NCI-H2081 (cell line): ENCODE measurements around the gene UBE2J2.

Experiments
- DNase-seq, 2 experiments: peaks; one replicate each; lab custom pipeline; 2025; lab: John Stamatoyannopoulos, UW

Gene UBE2J2

DNA sequence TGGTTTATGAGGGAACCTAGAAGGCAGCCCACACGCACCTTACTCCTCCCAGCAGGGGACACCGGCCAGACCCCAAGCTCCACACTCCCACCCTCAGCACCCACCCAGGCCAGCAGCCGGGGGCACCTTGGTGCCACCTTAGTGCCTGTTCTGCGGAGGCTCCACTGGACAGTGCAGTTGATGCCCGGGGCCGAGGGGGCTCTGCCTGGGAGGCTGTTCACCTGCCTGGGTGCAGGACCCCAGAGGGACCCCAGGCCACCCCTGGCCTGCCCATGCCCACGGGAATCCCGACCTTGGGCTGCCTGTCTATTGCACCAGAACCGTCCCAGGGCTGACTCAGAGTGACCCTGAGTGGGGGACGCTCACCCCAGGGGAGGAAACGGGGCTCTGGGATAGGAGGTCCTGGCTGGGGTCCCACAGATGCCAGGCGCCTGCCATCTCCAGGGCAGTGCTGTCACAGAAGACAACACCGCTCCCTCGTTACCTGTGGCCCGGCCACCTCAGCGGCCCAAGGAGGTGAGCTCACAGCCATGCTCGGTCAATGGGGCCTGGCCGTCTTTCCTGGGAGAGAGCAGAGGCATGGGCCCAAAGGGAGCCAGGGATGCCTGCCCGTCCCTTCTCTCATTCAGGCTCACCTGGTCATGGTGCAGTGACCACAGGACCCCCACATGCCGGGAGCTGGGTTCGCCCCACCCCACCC is 7.3 kb upstream of the UBE2J2 start:
- no peak for DNase-seq

DNA sequence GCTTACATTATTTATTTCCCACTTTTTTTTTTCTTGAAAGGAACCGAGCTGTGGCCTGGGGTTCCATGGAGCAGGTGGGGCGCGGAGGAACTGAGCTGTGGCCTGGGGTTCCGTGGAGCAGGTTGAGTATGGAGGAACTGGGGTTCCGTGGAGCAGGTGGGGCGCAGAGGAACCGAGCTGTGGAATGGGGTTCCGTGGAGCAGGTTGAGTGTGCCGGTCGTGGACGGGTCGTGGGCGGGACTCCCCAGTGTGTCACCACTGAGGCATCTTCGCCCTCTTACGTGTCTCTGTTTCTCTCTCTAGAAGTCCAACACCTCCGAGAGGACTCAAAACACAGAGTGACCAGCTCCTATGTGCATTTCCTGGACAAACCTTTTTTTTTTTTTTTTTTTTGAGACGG is 5.4 kb upstream of the UBE2J2 start:
- no peak for DNase-seq

DNA sequence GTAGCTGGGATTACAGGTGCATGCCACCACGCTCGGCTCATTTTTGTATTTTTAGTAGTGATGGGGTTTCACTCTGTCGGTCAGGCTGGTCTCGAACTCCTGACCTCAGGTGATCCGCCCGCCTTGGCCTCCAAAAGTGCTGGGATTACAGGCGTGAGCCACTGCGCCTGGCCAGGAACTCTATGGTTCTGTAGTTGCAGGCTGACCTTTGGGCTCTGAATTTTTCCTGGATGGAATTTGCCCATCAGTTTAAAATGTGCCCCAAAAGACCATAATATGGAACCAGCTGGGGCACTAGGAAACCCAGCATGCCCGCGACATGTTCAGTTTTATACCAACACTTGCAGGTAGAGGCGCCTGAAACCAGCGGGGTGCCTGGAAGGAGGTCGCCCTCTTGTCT is 5.0 kb upstream of the UBE2J2 start:
- no peak for DNase-seq

DNA sequence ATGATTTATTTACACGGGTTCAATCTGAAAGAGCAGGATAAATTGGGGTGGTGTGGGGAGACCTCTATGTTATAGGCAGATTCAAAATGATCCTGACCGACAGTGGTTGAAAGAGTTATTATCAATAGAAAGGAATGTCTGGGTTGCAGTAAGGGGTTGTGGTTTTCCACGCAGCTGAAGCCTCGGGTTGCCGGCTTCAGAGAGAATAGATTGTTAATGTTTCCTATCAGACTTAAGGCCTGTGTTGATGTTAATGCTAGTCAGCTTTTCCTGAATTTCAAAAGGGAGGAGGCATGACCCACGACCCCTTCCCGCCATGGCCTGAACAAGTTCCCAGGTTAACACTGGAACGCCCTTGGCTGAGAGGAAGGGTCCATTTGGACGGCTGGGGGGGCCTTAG is 2.2 kb upstream of the UBE2J2 start:
- no peak for DNase-seq

DNA sequence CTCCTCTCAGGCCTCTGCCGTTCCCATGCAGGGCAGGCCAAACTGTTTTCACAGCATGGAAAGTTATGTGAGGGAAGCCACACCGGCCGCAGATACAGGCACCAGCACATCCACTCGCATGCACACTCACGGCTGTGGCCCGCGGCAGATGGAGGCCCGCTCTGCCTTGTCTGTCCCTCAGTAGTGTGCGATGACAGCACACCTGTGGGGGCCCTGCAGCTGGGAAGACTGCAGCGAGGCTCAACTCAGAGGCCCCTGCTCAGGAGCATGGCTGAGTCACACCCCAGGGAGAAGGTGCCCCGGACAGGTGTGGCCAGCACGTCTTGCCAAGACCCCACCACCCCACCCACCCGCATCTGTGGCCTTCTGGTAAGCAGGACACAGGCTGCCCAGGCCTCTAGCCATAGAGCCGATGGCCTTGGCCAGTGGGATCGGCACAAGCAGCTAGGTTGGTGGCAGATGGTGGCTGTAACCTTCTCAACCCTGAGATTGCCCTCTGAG is 1.3 kb upstream of the UBE2J2 start:
- DNase-seq: no peak

DNA sequence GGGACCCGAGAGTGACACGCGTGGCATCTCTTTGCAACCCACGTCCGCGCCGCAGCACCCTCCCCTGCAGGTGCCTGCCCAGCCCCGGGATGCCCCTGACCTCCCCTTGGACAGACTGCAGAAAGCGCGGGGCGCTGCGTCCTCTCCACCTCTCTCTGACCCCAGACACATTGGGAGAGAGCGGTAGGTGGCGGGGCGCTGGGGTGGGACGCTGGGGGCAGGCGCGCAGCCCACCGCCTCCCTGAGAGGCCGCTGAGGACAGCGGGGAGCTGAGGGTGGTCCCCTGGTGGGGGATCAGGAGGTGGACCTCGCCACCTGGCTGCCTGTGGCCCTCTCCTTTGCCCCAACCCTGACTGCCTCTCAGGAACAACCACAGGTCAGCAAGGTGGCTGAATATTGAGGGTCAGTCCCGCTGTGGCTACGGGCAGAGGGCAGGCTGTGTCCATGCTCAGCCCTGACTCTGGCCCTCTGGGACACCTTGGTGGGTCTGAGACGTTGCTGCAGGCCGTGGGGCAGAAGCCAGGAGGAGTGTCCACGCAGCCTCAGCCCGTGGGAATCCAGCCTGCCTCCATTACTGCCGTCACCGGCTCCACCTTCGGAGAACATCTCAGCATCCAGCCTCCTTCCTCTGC is 761 bp upstream of the UBE2J2 start:
- no peak for DNase-seq

DNA sequence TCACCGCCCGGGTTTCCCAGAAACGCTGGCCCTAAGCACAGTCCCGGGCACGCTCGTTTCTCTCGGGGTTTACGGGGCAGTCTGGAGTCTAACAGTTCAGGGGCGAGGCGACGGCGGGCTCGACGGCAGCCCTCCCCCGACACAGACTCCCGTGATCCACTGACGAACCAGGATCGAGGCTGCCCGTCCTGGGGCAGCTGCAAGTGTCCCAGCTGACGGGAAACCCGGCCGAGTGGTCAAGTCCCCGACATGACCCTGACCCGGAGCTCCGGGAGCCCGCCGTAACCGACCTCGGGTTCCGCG is 494 bp downstream of the UBE2J2 start:
- no peak for DNase-seq

DNA sequence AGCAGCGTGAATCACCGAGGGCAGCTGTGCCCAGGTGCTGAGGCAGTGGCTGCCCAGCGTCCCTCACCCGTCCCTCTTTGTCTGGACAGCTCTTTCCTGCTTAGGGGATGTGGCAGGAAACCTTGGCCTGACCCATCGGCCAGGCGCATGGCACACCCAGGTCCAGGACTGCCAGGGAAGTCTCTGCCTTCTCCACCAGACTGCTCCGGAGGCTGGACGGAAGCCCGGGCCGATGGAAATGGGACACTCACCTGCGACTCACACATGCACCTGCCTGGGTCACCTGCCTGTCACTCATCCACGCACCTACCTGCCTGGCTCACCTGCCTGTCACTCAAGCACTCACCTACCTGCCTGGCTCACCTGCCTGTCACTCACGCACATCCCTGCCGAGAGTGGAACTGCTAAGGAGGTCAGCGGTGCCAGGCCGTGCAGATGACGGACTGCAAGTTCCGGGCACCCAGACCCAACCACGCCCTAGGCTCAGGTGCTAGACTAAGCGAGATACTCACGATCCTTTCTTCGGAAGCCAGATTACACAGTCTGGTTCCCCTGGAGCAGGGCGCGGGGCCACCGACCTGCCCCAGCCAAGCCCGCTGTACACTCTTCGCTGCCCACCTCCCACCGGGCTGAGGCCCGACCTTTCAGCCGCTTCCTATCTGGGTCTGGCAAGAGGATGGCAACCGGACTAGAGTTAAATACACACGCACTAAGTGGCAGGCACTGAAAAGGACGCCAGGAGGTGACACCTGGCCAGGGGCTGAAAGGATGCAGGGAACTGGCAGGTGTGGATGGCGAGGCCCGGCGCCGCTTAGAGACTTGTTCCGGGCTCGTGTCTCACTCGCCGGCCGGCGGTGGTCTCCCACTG is 1.1 kb downstream of the UBE2J2 start:
- peak in 1 of 2 experiments; percentile 40 for DNase-seq

DNA sequence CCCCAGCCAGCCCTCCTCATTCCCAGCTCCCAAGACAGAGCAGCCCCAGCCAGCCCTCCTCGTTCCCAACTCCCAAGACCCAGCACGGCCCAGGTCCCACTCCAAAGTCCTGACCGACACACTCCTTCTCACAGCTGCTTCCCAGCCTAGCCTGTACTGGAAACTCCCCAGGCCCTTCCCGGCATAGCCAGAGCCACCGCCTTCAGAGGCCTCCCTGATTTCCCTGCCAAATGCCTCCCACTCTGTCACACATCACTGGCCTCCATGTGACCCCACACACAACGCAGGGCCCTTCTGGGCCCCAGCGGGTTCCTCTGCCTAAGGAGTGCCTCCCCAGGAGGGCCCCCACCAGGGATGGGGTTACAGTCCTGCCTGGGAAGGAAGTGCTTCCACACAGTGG is 2.8 kb downstream of the UBE2J2 start:
- no peak for DNase-seq

DNA sequence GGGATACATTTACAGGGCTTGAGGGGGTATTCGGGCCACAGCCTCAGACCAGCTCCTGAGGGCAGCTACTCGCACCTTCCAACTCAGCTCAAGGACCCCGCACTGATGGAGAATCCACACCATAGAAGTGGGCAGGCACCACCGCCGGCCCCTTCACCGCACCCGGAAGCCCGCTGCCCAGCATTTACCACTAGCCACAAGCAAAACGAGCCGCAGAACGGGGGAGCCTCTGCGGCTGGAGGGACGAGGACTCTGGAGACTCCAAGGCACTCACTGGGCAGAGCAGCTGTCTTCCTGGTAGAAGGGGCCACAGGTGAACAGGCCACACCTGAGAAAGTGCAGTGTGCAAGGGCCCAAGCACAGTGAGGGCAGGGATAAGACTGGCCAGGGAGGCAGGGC is 5.4 kb downstream of the UBE2J2 start:
- no peak for DNase-seq

DNA sequence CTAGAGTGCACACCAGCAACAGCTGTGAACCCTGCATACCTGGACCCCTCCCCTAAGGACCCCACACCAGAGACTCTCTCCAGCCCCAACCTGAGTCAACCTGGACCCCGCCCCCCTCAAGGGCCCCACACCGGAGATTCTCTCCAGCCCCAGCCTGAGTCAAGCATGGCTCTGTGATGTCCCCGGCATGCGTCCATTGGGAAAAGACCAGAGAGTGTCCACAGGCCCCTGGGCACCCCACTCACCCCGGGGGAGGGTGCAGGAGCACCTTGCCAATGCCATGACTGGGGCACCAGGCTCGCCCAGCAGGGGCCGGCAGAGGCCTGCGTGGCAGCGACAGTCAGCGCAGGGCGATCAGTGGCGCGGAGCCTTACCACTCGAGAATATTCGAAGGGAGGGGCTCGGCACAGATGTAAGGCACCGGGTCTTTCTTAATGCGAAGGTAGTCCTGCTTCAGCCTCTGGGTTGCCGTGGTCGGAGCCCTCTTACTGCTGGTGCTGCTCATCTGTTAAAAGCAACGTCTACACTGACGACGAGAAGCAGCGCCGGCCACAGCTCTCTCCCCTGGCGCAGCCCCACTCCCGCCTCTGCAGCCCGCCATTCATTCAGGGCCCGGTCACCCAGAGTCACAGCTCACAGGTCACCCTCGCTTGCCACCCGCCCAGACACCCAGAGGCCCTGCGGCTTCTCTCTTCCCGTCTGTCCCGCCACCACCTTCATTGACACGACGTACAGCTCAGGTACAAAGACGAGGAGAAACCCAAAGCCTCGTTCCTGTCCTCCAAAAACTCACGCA is 6.0 kb downstream of the UBE2J2 start:
- DNase-seq: no peak

DNA sequence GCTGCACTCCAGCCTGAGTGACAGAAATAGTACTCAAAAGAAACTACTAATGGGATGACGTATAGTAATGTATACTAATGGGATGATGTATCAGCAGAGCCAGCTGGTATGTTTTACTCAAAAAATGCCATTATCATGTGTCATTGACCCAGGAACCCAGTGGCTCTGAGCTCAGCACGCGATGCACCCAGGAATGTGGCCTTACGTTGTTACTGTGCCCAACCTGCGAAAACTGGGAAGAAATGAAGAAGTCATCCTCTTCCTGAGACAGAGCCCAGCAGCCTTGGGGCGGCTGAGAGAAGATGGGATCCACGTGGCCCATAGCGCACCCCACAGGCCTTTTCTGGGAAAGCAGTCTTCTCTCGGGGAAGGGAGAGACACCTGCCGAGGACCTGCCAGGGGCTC is 8.8 kb downstream of the UBE2J2 start:
- DNase-seq: no peak

DNA sequence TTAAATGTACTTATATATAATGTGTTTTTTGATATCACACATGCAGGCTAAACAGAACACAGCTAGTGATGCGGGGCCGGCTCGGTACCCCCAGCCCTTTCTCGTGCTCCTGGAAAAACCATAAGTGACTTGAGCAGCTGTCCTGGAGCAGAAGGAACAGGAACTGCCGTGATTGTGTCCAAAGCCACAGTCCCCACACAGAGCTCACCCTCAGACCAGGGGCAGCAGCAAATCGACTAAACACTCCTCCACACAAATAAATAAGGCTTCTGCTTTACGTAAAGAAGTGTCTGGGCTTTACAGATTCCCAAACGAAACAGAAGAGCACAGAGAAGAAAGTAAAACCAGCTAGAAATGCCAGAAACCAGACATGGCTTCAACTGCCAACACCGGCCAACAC is 9.6 kb downstream of the UBE2J2 start:
- DNase-seq: no peak

DNA sequence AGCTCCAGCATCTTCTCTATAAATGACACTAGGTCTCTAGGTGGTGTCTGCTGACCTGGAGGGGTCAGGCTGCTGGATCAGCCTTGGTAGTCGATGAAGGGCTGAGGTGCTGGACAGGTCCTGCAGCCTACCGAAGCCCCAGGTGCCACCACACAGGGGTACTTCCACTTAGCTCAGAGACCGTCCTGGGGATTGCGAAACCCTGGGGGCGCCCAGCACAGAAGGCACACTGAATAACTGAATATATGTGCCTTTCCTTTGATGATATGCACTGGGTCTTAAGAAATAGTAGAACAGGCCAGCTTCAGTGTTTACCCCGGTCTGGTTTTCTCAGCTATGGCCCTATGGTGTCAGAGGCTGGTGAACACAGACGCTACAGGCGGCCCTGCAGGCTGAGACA is 10.9 kb downstream of the UBE2J2 start:
- no peak for DNase-seq

DNA sequence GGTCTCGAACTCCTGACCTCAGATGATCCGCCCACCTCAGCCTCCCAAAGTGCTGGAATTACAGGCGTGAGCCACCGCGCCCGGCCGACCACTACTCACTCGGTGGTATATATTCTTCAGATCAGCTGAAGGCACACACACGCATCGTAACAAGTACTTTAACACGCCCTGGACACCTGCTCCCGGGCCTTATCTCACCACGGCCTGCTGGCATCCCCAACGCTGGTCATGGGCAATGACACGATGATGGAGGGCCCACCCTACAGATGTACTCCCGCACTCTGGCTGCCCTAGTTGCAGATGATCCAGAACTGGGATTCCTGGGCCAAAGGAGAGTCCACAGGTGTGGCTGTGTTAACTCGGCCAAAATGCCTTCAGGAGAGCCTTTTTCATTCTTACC is 11.6 kb downstream of the UBE2J2 start:
- no peak for DNase-seq

DNA sequence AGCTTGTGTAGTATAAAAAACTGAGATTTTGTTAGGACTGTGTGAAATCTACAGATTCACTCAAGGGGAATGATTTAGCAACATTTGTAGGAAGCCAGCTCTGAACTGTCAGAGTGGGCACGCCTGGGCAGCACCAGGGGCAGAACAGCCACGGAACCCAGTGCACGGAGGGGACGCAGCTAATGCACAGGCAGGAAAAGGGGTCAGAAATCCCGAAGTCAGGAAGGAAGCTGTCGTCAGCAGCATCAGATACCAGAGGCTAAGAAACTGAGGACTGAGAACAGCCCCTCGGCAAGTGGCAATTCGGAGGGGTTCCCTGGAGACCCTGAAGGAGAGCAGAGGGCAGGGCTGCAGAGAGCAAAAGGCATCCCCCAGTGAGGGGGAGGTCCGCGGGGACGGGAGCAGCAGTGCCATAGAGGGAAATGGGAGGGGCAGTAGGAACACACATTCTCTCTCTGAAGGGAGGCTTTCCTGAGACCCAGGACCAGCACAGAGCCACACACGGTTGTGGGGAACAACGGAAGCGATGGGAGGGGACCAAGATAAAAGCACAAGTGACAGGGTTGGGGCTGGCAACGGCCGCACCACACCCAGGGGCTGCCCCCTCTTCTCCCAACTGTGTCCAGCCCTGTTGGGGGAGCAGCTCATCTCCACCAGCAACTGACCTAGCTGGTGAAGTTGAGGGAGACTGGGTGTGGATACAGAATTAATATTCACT is 12.7 kb downstream of the UBE2J2 start:
- no peak for DNase-seq

DNA sequence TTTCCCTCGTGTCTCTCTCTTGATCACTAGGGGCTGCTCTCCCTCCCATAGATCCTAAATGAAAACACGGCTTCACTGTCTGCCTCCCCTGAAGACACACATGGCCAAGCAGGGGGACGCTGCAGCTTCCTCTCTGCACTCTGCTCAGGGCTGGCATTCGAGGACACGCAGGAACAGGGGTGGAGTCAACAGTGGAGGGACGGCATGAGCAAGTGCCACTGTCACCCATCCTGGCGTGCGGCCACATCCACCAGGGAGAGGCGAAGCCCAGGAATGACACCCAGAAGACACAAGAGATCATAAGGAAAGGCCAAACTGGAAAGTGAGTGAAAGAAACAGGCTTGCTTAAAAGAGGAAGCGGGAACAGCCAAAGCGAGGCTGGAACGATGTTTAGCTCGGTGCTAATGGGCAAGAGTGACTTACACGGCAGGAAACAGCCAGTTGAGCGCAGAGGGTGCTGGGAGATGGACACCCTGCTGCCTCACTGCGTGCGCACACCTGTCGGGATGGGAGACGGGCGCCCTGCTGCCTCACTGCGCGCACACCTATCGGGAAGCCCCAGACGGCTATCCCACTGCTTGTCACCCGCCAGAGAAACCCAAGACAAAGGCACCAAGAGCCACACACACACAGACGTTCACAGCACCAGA is 13.6 kb downstream of the UBE2J2 start:
- no peak for DNase-seq

DNA sequence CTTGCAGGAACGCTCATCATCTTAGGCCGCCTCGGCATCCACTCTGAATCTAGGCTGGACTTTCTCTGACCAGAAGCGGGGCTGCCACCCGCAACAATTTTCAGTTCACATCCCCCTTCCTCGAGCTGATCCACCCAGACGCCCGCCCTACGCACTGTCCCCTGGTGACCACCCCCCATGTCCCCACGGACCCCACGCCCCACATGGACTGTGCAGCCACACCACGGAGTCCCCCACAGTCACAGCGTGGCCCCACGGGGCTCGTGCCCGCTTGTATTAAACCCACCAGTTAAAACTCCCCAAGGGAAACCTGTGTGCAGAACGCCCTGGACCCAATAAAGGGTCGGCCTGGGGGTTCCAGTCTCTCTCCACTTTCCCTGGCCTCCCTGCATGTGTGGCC is 14.1 kb downstream of the UBE2J2 start:
- no peak for DNase-seq

DNA sequence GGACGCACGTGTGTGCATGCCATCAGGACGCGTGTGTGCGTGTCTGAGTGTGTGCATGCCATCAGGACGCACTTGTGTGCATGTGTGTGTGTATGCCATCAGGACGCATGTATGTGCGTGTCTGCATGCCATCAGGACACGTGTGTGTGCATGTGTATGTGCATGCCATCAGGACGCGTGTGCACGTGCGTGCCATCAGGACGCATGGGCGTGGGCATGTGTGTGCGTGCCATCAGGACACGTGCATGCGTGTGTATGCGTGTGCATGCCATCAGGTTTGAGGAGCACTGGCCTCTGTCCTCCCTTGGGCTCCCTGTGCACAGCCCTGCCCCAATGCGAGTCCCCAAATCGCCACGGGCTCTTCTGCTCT is 14.6 kb downstream of the UBE2J2 start:
- DNase-seq: no peak

DNA sequence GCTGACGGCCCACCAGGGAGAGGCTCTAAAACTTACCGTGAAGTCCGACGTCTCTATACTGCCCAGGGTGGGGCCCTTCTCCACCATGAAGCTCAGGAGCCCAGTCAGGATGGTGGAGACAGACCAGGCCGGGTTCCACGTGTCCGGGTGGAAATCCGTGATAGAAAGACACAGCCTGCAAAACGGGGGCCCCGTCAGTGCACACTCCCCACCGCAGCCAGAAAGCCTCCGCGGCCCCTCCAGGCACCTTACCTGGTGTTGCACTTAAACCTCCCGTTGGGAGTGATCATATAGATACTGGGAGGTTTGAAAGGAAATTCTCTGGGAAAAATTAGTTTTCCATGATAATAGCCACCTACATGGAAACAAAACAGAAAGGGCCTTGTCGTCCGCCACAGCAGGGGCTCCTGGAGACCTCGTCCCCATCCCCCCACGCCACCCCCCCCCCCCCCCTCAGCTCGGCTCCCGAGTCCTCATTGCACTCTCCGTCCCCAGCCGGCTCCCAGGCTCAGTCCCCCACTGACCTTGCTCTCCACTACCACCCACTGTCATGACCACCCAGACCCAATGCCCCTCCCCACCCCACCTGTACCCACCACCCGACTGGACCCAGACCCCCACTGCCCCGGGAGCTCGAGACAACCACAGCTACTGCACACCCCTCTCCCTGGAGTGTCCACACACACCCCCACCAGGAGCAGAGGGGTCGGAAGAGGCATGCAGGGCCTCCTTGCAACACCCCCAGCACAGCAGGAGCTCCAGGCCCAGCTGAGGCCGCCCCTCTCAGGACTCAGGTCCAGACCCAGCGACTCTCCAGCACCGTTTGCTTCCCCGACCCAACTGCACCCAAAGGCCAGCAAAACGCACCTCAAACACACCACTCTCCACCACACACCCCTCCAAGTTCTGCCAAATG is 16.4 kb downstream of the UBE2J2 start:
- no peak for DNase-seq
